ENCODE data around the gene IFRD1. TPM values are rescaled to one million over a fixed set of nuclear protein-coding genes. Genes with fewer than 3 reads are reported as not detected.
"Not testable (repeated sequence)": the region's sequence is repeated elsewhere in the genome, so short reads cannot be mapped to it uniquely, and the experiment has no call there.

The IFRD1 gene
- total RNA-seq, 1 donor, result 180 TPM

GRCh38 chr7:112452102-112452888, 2.0 kb downstream of the IFRD1 start:
- H3K4me1 ChIP-seq (ENCODE audit: insufficient read depth, low read length), result peaks cover 25% of the 10 kb centered on the region
- peak overlapping the region; percentile 99 for H3K4me3 ChIP-seq (ENCODE audit: low read length)
- H3K27me3 ChIP-seq (ENCODE audit: insufficient read depth, low read length), result no peaks in the 10 kb centered on the region
- H3K9me3 ChIP-seq (ENCODE audit: low read depth, low read length), result no peaks in the 10 kb centered on the region

DNA sequence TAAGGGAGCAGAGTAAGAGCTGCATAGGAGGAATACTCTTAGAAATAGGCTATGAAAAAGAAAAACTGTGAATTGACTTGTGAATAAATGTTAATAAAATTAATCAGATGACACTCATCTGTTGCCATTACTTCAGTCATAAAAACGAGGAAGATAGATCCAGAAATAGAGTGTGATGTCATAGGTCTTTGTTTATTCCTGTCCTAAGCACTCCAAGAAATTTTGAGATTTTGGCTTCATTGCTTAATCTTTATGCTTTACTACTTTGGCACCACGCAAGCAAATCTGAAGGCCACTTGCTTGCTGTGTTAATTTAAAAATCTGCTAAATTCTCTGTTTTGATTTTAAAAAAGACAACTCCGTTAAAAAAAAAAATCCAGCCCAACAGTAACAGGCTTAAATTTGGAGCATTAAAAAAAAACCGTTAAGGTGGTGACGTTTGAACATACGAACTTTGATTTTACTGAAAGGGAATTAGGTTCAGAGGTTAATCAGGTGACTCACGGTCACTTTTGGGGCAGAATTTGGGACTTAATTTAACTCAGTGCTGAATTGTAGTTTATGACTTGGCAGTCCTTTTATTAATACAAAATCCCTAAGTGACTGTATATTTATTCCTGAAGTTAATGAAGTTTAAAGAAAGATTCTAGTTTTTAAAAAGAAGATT, 3.4 kb downstream of the IFRD1 start:
- Histone ChIP-seq H3K9me3 (ENCODE audit: low read depth, low read length) (no peaks in the 10 kb centered on the region), H3K27me3 (ENCODE audit: insufficient read depth, low read length) (no peaks in the 10 kb centered on the region), H3K4me3 (ENCODE audit: low read length) (no peak overlapping the region), H3K4me1 (ENCODE audit: insufficient read depth, low read length) (peaks cover 25% of the 10 kb centered on the region)

GRCh38 chr7:112454191-112454590, 3.9 kb downstream of the IFRD1 start:
- H3K9me3 ChIP-seq (ENCODE audit: low read depth, low read length); H3K4me3 ChIP-seq (ENCODE audit: low read length); H3K27me3 ChIP-seq (ENCODE audit: insufficient read depth, low read length): not testable (repeated sequence)
- H3K4me1 ChIP-seq (ENCODE audit: insufficient read depth, low read length), result peaks cover 24% of the 10 kb centered on the region

- Histone ChIP-seq H3K4me1 (ENCODE audit: insufficient read depth, low read length) (peaks cover 4% of the 10 kb centered on the region), H3K9me3 (ENCODE audit: low read depth, low read length) (no peaks in the 10 kb centered on the region), H3K4me3 (ENCODE audit: low read length) (no peak overlapping the region), H3K27me3 (ENCODE audit: insufficient read depth, low read length) (no peaks in the 10 kb centered on the region)
These were observed 9.4 kb downstream of the IFRD1 start for GRCh38 chr7:112459645-112460044.

GRCh38 chr7:112462236-112462635, 12.0 kb downstream of the IFRD1 start:
- H3K4me1 ChIP-seq (ENCODE audit: insufficient read depth, low read length), result peaks cover 4% of the 10 kb centered on the region
- no peaks in the 10 kb centered on the region for H3K27me3 ChIP-seq (ENCODE audit: insufficient read depth, low read length)
- no peak overlapping the region for H3K4me3 ChIP-seq (ENCODE audit: low read length)
- H3K9me3 ChIP-seq (ENCODE audit: low read depth, low read length), result no peaks in the 10 kb centered on the region

GRCh38 chr7:112467867-112468266, 17.6 kb downstream of the IFRD1 start:
- H3K4me3 ChIP-seq (ENCODE audit: low read length), result no peak overlapping the region
- no peaks in the 10 kb centered on the region for H3K4me1 ChIP-seq (ENCODE audit: insufficient read depth, low read length)
- no peaks in the 10 kb centered on the region for H3K9me3 ChIP-seq (ENCODE audit: low read depth, low read length)
- no peaks in the 10 kb centered on the region for H3K27me3 ChIP-seq (ENCODE audit: insufficient read depth, low read length)

GRCh38 chr7:112470194-112470593, 19.9 kb downstream of the IFRD1 start:
- Histone ChIP-seq H3K27me3 (ENCODE audit: insufficient read depth, low read length) (no peaks in the 10 kb centered on the region), H3K9me3 (ENCODE audit: low read depth, low read length) (no peaks in the 10 kb centered on the region), H3K4me1 (ENCODE audit: insufficient read depth, low read length) (no peaks in the 10 kb centered on the region), H3K4me3 (ENCODE audit: low read length) (no peak overlapping the region)

DNA sequence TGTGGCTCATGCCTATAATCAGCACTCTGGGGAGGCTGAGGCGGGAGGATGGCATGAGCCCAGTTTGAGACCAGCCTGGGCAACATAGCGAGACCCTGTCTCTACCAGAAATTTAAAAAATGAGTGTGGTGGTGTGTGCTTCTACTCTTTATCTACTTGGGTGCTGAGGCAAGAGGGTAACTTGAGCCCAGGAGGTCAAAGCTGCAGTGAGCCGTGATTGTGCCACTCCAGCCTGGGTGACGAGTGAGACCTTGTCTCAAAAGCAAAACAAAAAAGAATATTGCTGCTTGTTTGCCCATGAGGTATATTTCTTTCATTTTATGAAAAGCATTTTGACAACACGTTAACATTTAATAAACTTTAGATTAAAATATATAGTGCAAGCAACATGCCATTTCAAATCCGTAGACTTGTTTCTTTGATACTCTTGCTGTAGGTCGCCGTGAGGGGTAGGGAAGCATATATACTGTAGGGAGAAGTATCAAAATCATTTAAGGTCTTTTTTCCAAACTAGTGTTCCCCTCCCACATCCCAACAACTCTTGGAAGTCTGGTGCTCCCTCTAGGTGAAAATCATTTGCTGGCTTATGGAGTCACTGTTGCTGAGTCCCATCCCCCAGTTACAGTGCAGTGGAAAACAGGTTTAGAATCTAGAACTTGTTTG, 26.3 kb downstream of the IFRD1 start:
- Histone ChIP-seq H3K9me3 (ENCODE audit: low read depth, low read length) (no peaks in the 10 kb centered on the region), H3K4me3 (ENCODE audit: low read length) (no peak overlapping the region), H3K27me3 (ENCODE audit: insufficient read depth, low read length) (no peaks in the 10 kb centered on the region), H3K4me1 (ENCODE audit: insufficient read depth, low read length) (no peaks in the 10 kb centered on the region)

DNA sequence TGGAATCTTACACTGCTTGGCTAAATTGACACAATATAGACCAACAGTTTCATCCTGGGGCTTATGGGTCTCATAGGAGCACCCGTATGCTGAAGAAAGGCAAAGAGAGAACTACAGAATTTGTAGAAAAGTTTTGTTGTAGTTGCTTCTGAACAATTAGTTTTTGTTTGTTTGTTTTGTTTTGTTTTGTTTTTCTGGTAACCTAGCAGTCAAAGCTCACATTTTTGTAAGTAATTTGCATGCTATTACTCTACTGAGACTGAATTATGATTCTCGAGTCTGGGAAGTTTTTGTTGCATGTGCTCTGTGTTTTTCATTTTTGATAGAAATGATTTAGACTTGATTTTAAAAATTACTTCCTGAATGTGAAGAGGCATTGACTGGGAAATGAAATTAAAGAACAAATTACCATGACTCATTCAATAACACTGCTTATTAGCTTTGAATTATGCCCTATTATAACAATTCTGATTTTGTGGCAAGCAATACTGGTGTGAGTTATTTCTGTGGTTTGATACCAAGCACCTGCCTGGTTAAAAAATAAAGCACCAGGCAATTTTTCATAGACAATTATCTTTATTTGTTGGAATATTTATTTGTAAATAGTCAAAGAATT, 31.0 kb downstream of the IFRD1 start:
- Histone ChIP-seq H3K4me1 (ENCODE audit: insufficient read depth, low read length) (no peaks in the 10 kb centered on the region), H3K9me3 (ENCODE audit: low read depth, low read length) (no peaks in the 10 kb centered on the region), H3K27me3 (ENCODE audit: insufficient read depth, low read length) (no peaks in the 10 kb centered on the region)

DNA sequence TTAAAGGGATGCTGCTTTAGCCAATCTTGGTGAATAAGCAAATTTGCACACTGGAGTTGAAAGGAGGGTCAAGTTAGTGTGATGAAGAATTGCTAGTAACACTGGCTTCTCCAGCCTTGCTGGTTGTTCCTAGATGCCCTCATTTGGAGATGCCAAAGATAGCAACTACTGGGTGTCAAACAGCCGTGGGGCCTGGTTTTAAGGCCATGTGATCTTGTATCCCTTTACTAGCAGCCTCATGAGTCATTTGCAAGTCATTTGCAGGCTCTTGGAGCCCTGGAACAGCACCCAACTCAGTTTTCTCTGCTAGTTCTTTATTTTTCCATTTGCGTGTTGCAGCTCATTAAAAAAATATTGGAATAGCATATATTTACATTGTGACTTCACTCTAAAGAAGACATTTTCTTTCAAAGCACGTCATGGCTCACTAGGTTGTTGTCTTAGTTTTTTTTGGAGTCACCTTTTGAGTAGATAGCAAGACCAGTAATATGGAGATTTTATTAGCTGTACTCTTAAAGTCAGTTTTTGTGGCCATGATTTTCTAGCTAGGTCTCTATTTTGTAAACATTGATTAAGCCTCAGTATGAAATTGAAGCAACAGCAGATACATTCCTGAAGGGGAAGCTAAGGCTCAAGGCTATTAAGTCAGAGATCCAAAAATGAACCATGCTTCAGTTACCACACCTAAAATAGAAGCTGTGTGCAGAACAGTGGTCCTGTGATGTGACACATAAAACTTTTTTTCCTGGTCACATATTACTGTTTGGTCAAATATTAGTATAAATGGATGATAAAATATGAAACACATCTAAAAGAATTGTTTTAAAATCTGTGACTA, 31.8 kb downstream of the IFRD1 start:
- no peaks in the 10 kb centered on the region for H3K4me1 ChIP-seq (ENCODE audit: insufficient read depth, low read length)
- H3K27me3 ChIP-seq (ENCODE audit: insufficient read depth, low read length), result no peaks in the 10 kb centered on the region
- H3K4me3 ChIP-seq (ENCODE audit: low read length), result no peak overlapping the region

More for the DNA sequence above, 31.0 kb downstream of the IFRD1 start:
- H3K4me3 ChIP-seq (ENCODE audit: low read length), result no peak overlapping the region

DNA sequence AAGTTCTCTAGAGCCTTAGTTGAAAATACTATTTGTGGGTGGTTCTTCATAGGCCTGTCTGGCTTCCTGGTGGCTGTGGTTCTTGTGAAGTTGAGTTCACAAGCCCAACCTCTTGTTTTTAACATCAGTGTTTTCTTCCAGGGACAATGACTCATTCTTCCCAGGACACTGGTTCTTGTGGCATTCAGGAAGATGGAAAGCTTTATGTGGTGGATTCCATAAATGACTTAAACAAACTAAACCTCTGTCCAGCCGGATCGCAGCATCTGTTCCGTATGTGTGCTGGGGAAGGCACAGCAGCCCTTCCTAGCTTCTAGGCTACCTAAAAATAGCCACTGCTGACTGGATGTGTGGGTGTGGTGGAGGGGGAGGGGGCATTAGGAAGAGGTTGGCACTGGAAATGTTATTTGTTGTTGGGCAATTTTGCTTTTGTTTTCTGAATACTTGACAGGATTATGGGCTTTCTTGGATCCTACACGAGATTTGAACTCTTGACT, 34.5 kb downstream of the IFRD1 start:
- Histone ChIP-seq H3K4me1 (ENCODE audit: insufficient read depth, low read length) (no peaks in the 10 kb centered on the region), H3K9me3 (ENCODE audit: low read depth, low read length) (no peaks in the 10 kb centered on the region), H3K4me3 (ENCODE audit: low read length) (no peak overlapping the region), H3K27me3 (ENCODE audit: insufficient read depth, low read length) (no peaks in the 10 kb centered on the region)

More for the DNA sequence above, 31.8 kb downstream of the IFRD1 start:
- H3K9me3 ChIP-seq (ENCODE audit: low read depth, low read length), result no peaks in the 10 kb centered on the region

- Histone ChIP-seq H3K9me3 (ENCODE audit: low read depth, low read length) (no peaks in the 10 kb centered on the region), H3K27me3 (ENCODE audit: insufficient read depth, low read length) (no peaks in the 10 kb centered on the region), H3K4me1 (ENCODE audit: insufficient read depth, low read length) (no peaks in the 10 kb centered on the region), H3K4me3 (ENCODE audit: low read length) (no peak overlapping the region)
These were observed 35.5 kb downstream of the IFRD1 start for GRCh38 chr7:112485766-112486165.

DNA sequence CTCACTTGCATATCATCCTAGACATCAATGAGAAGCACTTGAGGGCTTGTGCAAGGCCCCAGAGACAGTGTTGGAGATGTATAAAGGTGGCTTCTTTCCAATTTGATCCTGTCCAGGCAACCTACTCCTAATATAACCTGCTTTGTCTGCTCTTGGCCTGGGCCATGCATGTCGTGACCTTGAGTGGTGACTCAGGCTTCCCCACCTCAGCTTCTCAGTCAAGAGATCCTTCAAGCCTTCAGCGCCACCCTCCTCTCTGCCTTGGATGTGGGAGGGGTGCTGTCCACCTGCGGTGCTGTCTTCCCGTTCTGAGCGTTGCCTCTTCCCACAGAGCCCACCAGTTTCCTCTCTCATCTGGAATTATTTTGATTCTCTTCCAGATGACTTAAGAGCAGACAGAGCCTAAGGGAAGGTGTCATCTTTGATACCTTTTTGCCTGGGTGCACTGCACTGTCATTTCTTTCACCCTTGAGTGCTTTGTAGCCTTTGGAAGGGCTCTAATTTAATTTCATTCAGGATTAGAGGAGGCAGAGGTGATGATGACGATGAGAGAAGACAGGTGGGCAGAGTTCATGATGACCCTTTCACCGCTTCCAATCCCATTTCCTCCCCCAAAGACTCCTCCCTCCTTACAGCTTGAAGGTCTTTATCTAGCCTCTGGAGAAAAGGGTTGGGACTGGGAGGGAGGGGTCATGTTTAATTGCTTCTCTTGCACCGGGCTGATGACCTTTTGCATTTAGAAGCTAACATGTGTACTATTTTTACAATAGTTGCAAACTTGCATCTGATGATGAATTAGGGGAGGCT, 37.4 kb downstream of the IFRD1 start:
- H3K4me3 ChIP-seq (ENCODE audit: low read length), result no peak overlapping the region
- H3K4me1 ChIP-seq (ENCODE audit: insufficient read depth, low read length), result no peaks in the 10 kb centered on the region
- H3K9me3 ChIP-seq (ENCODE audit: low read depth, low read length), result no peaks in the 10 kb centered on the region
- no peaks in the 10 kb centered on the region for H3K27me3 ChIP-seq (ENCODE audit: insufficient read depth, low read length)

DNA sequence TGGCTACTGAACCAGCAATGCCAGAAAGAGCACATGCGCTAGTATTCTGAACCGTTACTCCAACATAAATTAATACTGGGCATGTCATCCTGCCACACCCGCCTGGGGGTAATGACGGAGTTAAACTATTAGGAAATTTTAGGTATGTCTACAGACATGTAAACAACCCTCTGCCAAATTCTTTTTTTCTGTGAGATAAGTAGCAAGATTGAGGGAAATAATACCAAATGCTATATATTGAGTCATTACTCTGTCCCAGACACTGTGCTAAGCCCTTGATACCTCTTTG, 37.9 kb downstream of the IFRD1 start:
- H3K27me3 ChIP-seq (ENCODE audit: insufficient read depth, low read length), result no peaks in the 10 kb centered on the region
- no peaks in the 10 kb centered on the region for H3K4me1 ChIP-seq (ENCODE audit: insufficient read depth, low read length)
- no peaks in the 10 kb centered on the region for H3K9me3 ChIP-seq (ENCODE audit: low read depth, low read length)
- H3K4me3 ChIP-seq (ENCODE audit: low read length), result no peak overlapping the region

Data from mononuclear cell (primary cell).